Adrenal gland (tissue), 12 donors: ENCODE results near the gene DLGAP4. TPM values are rescaled to one million over a fixed set of nuclear protein-coding genes. Genes with fewer than 3 reads are reported as not detected.
A peak's percentile ranks its signal among the peaks of the same experiment; 100 is the strongest.

Experiments used
- DNase-seq, 7 donors: peaks; one replicate each; pipeline ENCODE4 v3.0.0-alpha.2; 2019 to 2020
- H3K27ac ChIP-seq, 5 donors: fragments of 200-600 bp; sonication (generic) in 4 of 5; 1 replicate in 3 of 5; 2 replicates in 2 of 5; pipeline versions ENCODE4 v1.5.1 to v1.8.0; 2016 to 2020; ENCODE audit warnings: mild to moderate bottlenecking in 1 of 5
- H3K27me3 ChIP-seq: fragments of 200-600 bp; 2 replicates; pipeline ENCODE4 v1.8.0; 2021
- H3K36me3 ChIP-seq, 2 donors: fragments of 200-600 bp; replicated peaks in 1 of 2; 1 replicate in 1 of 2; 2 replicates in 1 of 2; pipeline versions ENCODE4 v1.5.1 to v1.8.0; 2018 to 2022
- H3K4me1 ChIP-seq, 2 donors: fragments of 200-600 bp; replicated peaks in 1 of 2; 1 replicate in 1 of 2; 2 replicates in 1 of 2; pipeline versions ENCODE4 v1.5.1 to v1.8.0; 2018 to 2021
- H3K4me3 ChIP-seq, 4 donors: fragments of 200-600 bp; sonication (generic) in 3 of 4; one replicate each; pipeline ENCODE4 v1.5.1; 2016 to 2018
- H3K9me3 ChIP-seq, 3 donors: fragments of 200-600 bp; sonication (generic) in 1 of 3; replicated peaks in 1 of 3; 1 replicate in 2 of 3; 2 replicates in 1 of 3; pipeline versions ENCODE4 v1.5.1 to v1.8.0; 2016 to 2021
- POLR2A ChIP-seq, 2 donors: fragments of 450-650 bp; IDR thresholded peaks; one replicate each; pipeline ENCODE4 v1.6.1; 2017; ENCODE audit warnings: antibody characterized with exemption in 2 of 2, mild to moderate bottlenecking in 2 of 2, moderate library complexity in 1 of 2
- WGBS, 4 donors: extraction: QIAGEN DNeasy Blood & Tissue Kit in 2 of 4; methylation state at CpG; one replicate each; pipeline versions ENCODE4 v1.1.5 to v1.1.7; 2013 to 2017; 5-methylcytosine and 5-hydroxymethylcytosine counted together
- intact Hi-C, 2 donors: fragments of 100-400 bp; cut with DNase I; formaldehyde crosslinking; loops; one replicate each; pipeline versions ENCODE4 v1.14.1 to v1.15.0; 2022 to 2023
- polyA plus RNA-seq, 3 donors: library from polyadenylated mRNA; stranded (reverse); fragments of 200-250 nt in 2 of 3; fragments of 350-450 nt in 1 of 3; fragmentation: Illumina TruSeq in 1 of 3; extraction: RNeasy Lipid Tissue Mini Kit (QIAGEN cat#74804) in 1 of 3; gene quantifications; one replicate each; pipeline ENCODE4 v1.2.3, GENCODE V29; 2013 to 2014
- total RNA-seq, 9 donors: library from RNA; depleted of rRNA in 4 of 9; stranded (reverse); fragments of >200 nt in 4 of 9; fragments of 120-200 nt in 1 of 9; fragmentation: NEBNext Ultra II Directional in 1 of 9; extraction: Animal tissue kit (Norgen Biotek cat#: 25700) in 1 of 9; gene quantifications; one replicate each; pipeline versions ENCODE4 v1.1.0 to v1.2.4, GENCODE V29; 2013 to 2023
- TF ChIP-seq, protein P1 (sequence below), 6 experiments: fragments of 450-650 bp in 4 of 6; fragments of 200-600 bp in 2 of 6; sonication (generic) in 1 of 6; IDR thresholded peaks; 1 replicate in 5 of 6; 2 replicates in 1 of 6; pipeline versions ENCODE4 v1.5.1 to v1.8.0; 2016 to 2021; ENCODE audit warnings: antibody characterized with exemption in 6 of 6, mild to moderate bottlenecking in 2 of 6, moderate library complexity in 1 of 6
- donor health status: healthy with polysubstance abuse.
- donor health status: Bipolar disorder and iron deficiency.
- donor health status: DM: yes; HTN: yes; CAD: no.
- donor health status: DM: no; HTN: no; CAD: no.
- donor health status: DM: no; HTN: no; CAD: no.
- donor health status: DM: yes; HTN: yes; CAD: no.

The DLGAP4 gene
- total and polyA plus RNA-seq, 12 donors: 13.5 to 95.2 (median 64.0) TPM

DNA sequence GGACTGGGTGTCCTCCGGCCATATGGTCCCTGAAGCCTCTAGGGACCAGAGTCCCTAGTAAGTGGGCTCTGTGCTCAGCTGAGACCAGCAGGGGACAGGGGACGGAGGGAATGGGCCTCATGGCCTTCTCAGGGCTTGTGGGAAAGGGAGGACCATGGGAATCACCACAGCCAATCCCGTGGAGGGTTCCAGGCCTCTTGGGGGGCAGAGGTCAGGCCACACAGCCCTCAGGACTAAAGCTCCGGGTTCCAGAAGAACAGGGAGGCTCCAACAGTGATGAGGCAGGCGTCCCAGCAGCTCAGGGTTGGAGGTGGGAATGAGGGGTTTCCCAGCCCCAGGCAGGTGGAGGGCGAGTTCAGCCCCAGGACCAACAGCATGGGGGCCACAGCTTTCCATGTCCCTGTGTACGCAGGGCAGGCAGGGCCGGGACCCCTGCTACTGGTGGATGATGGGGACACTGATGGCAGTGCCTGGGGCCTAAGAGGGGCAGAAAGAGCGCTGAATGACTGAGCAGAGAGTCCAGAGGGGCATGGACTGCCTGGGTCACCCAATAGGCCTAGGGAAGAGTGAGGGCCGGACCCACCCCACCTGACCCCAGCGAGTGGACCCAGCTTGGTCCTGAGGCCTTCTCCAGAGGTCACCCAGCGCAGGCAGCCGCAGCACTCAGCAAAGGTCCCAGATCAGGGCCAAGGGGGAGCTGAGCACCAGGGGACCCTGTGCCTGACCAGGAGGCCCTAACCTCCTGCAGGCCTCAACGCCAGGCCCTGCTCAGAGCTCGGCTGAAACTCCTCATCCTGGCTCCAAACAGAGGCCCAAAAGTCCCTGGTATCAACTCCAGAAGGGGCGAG lies 244.0 kb downstream of the DLGAP4 start:
- H3K9me3 ChIP-seq: no peaks in the 10 kb centered on the region
- intact Hi-C loops: loop anchor here in 1 of 2 donors (10.0 kb wide), 1 partner anchor 205 kb away; no protein-coding TSS in a partner anchor
- DNase-seq: peak in 2 of 7 donors; percentile 31 to 66
- H3K27me3 ChIP-seq: no peaks in the 10 kb centered on the region
- H3K4me3 ChIP-seq: no peak overlapping the region
- peak overlapping the region; percentile 50 to 82 (median 74) for H3K27ac ChIP-seq
- H3K36me3 ChIP-seq: peaks cover 0 to 43% of the 10 kb centered on the region in 2 donors
- WGBS, 4 donors: 67 to 78% (median 71%) methylated on average over 1 to 16 of the region's 16 CpGs
- peaks cover under 1 to 37% of the 10 kb centered on the region in 2 donors for H3K4me1 ChIP-seq
- TF ChIP-seq POLR2A (IDR thresholded peaks at IDR 0.05): no peak
- TF ChIP-seq, protein P1, sequence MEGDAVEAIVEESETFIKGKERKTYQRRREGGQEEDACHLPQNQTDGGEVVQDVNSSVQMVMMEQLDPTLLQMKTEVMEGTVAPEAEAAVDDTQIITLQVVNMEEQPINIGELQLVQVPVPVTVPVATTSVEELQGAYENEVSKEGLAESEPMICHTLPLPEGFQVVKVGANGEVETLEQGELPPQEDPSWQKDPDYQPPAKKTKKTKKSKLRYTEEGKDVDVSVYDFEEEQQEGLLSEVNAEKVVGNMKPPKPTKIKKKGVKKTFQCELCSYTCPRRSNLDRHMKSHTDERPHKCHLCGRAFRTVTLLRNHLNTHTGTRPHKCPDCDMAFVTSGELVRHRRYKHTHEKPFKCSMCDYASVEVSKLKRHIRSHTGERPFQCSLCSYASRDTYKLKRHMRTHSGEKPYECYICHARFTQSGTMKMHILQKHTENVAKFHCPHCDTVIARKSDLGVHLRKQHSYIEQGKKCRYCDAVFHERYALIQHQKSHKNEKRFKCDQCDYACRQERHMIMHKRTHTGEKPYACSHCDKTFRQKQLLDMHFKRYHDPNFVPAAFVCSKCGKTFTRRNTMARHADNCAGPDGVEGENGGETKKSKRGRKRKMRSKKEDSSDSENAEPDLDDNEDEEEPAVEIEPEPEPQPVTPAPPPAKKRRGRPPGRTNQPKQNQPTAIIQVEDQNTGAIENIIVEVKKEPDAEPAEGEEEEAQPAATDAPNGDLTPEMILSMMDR (IDR thresholded peaks at IDR 0.05): no peak

DNA sequence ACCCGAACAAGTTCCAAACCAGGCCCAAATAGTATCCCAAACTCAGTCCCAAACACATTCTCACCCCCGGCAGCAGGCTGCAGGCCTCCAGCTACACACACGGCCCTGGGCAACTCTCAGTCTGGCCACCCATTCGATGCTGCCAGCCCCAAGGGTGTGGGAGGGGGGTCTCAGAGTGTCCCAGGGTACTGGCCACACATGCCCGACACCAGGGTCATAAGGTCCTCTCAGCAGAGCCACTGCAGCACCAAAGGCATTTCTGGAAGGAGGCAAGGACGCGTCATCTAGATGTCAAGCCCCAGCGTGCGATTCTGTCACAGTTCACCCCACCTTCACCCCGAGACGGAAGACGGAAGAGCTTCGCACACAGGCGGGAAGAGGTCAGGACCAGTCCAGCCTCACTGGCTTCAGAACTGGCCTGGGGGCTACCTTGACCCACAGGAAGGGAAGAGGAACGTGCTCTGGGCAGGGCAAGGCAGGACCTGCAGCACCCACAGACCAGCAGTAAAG lies 244.7 kb downstream of the DLGAP4 start:
- H3K36me3 ChIP-seq: peaks cover 0 to 36% of the 10 kb centered on the region in 2 donors
- peak; percentile 18 to 46 for TF ChIP-seq POLR2A (IDR thresholded peaks at IDR 0.05)
- TF ChIP-seq, protein P1 (IDR thresholded peaks at IDR 0.05): no peak
- H3K4me3 ChIP-seq: no peak overlapping the region
- no peaks in the 10 kb centered on the region for H3K27me3 ChIP-seq
- WGBS, 4 donors: 13 to 31% (median 25%) methylated on average over 8 to 15 of the region's 15 CpGs
- no peaks in the 10 kb centered on the region for H3K9me3 ChIP-seq
- peak overlapping the region; percentile 50 to 82 (median 74) for H3K27ac ChIP-seq
- DNase-seq: peak; percentile 38 to 85 (median 77)
- intact Hi-C loops: loop anchor here in 1 of 2 donors (10.0 kb wide), 1 partner anchor 204 kb away; no protein-coding TSS in a partner anchor
- H3K4me1 ChIP-seq: peaks cover 0 to 30% of the 10 kb centered on the region in 2 donors

DNA sequence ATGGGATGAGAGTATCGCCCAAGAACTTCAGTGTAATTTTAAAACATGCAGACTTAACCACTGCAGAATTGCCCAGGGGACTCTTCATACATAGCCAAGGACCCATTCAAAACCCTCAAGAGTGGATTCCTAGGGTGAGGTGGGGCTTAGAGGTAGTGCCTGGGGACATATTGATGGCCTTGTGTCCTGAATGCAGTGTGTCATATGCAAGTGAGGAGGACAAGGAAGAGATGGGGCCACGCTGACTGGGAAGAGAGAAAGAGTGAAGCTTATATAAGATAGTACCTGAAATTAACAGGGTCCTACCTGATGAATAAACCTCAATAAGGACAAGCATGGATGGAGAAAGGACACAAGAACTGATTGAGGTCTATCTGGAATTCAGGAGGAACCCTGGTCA lies 249.1 kb downstream of the DLGAP4 start:
- TF ChIP-seq, protein P1 (IDR thresholded peaks at IDR 0.05): no peak
- no peak for TF ChIP-seq POLR2A (IDR thresholded peaks at IDR 0.05)
- H3K27me3 ChIP-seq: no peaks in the 10 kb centered on the region
- H3K4me3 ChIP-seq: no peak overlapping the region
- H3K27ac ChIP-seq: no peak overlapping the region
- H3K9me3 ChIP-seq: no peaks in the 10 kb centered on the region
- intact Hi-C loops: loop anchor here (5.0 to 10.0 kb wide), 2 partner anchors 37 to 200 kb away; no protein-coding TSS in a partner anchor
- H3K4me1 ChIP-seq: peaks cover 0 to 9% of the 10 kb centered on the region in 2 donors
- H3K36me3 ChIP-seq: no peaks in the 10 kb centered on the region
- WGBS, 4 donors: 80 to 100% (median 89%) methylated on average over 2 of the region's 2 CpGs
- no peak for DNase-seq

DNA sequence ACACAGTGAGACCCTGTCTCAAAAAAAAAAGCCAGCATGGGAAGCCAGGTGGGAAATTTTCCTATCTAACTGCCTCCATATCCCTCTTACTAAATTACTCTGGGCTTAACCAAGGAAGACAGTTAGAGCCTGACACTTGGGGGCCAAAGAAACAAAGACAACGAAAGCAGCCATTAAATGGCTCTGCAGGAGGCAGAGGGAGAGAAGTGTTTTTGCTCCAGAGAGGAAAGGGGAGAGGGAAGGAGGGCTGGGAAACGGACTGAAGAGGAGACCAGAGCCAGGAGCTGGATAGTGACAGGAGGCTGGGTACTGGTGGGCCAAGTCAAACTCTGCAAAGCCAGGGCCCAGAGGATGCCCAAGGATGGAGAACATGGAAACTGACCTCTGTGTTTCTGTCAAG lies 256.6 kb downstream of the DLGAP4 start:
- Histone ChIP-seq H3K4me3 (no peak overlapping the region), H3K4me1 (no peaks in the 10 kb centered on the region), H3K27me3 (no peaks in the 10 kb centered on the region), H3K27ac (no peak overlapping the region), H3K9me3 (no peaks in the 10 kb centered on the region), H3K36me3 (no peaks in the 10 kb centered on the region)
- 86 to 95% (median 90%) methylated on average over 2 of the region's 2 CpGs for WGBS, 4 donors
- intact Hi-C loops: no loop called here
- DNase-seq: no peak
- TF ChIP-seq, protein P1 (IDR thresholded peaks at IDR 0.05): no peak
- no peak for TF ChIP-seq POLR2A (IDR thresholded peaks at IDR 0.05)
